ENCODE results near the gene NR2F2. TPM values are rescaled to one million over a fixed set of nuclear protein-coding genes. Genes with fewer than 3 reads are reported as not detected.

Gene NR2F2
- total and polyA plus RNA-seq, 2 of the 13 experiments (the other 11 are each of a cell fraction or from before 2014, with no cell fraction given), result 3.5 to 4.7 TPM

GRCh38 chr15:96345560-96346399, 15.3 kb downstream of the NR2F2 start:
- no peak overlapping the region for H3K4me3 ChIP-seq (replicated peaks in 1 of 3; ENCODE audit: insufficient read depth in 1 of 3, low read depth in 2 of 3, low read length in 3 of 3)
- TF ChIP-seq GLMP (CRISPR knock-in tag; IDR thresholded peaks at IDR 0.05; ENCODE audit: borderline replicate concordance) (no peak), ZNF264 (CRISPR knock-in tag; IDR thresholded peaks at IDR 0.05) (no peak), TRIM22 (IDR thresholded peaks at IDR 0.05) (no peak), RAD21 (CRISPR knock-in tag; IDR thresholded peaks at IDR 0.05) (peak; percentile 55; the same call in 1 of the 2 replicates), ZNF687 (CRISPR knock-in tag; IDR thresholded peaks at IDR 0.05) (peak; percentile 5; the same call in 1 of the 2 replicates), NFYB (CRISPR knock-in tag; IDR thresholded peaks at IDR 0.05) (no peak), HOXA9 (CRISPR knock-in tag; IDR thresholded peaks at IDR 0.05; ENCODE audit: borderline replicate concordance) (no peak), ZBTB4 (CRISPR knock-in tag; IDR thresholded peaks at IDR 0.05; ENCODE audit: borderline replicate concordance) (no peak), TRIM24 (CRISPR knock-in tag; IDR thresholded peaks at IDR 0.05) (no peak), HIVEP1 (CRISPR knock-in tag; IDR thresholded peaks at IDR 0.05) (no peak), ZNF550 (CRISPR knock-in tag; IDR thresholded peaks at IDR 0.05; ENCODE audit: borderline replicate concordance) (no peak), ZFY (CRISPR knock-in tag; IDR thresholded peaks at IDR 0.05) (no peak), SMC3 (IDR thresholded peaks at IDR 0.05; ENCODE audit: low read length) (peak; percentile 65)

More at GRCh38 chr15:96345560-96346399, 15.3 kb downstream of the NR2F2 start:
- Histone ChIP-seq H4K20me1 (ENCODE audit: insufficient read depth, low read length) (no peaks in the 10 kb centered on the region), H3K79me2 (ENCODE audit: insufficient read depth, low read length) (peaks cover 9% of the 10 kb centered on the region), H3K36me3 (replicated peaks in 1 of 2; ENCODE audit: control insufficient read depth in 1 of 2, insufficient read depth in 2 of 2, low read length in 2 of 2) (peaks cover 1 to 5% of the 10 kb centered on the region in 2 experiments; a peak in 3 of 5 replicates), H3K27ac (ENCODE audit: extremely low read length, insufficient read depth, low read length) (no peak overlapping the region), H3K9me3 (ENCODE audit: low read length) (no peaks in the 10 kb centered on the region), H3K4me2 (ENCODE audit: low read depth, low read length) (no peak overlapping the region), H3K4me1 (ENCODE audit: insufficient read depth, low read length) (peaks cover 14% of the 10 kb centered on the region; the same call in 1 of the 2 replicates), H3K9ac (ENCODE audit: insufficient read depth, low read depth, low read length) (no peak overlapping the region), H2AFZ (ENCODE audit: low read length) (no peak overlapping the region), H3K27me3 (ENCODE audit: control insufficient read depth in 1 of 2, insufficient read depth in 2 of 2, low read length in 2 of 2) (no peaks in the 10 kb centered on the region)
- ChIA-PET CTCF (ENCODE audit: low intra/inter-chr PET ratio, low total read pairs) (interaction anchor here (1.2 kb wide), 1 partner anchor 19 kb away, joined by 8 read pairs; no protein-coding TSS in a partner anchor), POLR2A (no interaction called here)
- in situ Hi-C loops (cut with HindIII; ENCODE audit: extremely low pct_ligation_motif_present, low pct_unique_long_range_greater_than_20kb) (loop anchor here (10.0 to 25.0 kb wide), 4 partner anchors 583 to 1671 kb away; no protein-coding TSS in a partner anchor), intact Hi-C loops (cut with micrococcal nuclease; ENCODE audit: unreplicated experiment) (loop anchor here (1.0 to 5.0 kb wide), 2 partner anchors 18 to 583 kb away; no protein-coding TSS in a partner anchor)
- no TSS peak for BruUV-seq (replicated peaks)
- 92% methylated on average over 34 of the region's 47 CpGs for WGBS (ENCODE audit: low lambda C conversion rate)
- FAIRE-seq (no peak), DNase-seq (ENCODE audit: low spot score) (peak; percentile 47), ATAC-seq (peak; percentile 82)
